Nephron progenitor cell (in vitro differentiated cells): ENCODE measurements around the gene KRTAP10-2.
"Not testable (repeated sequence)": the region's sequence is repeated elsewhere in the genome, so short reads cannot be mapped to it uniquely, and the experiment has no call there.

Source experiments
- DNase-seq: peaks from one replicate; pipeline ENCODE4 v3.0.0; 2021
- H3K27ac Mint-ChIP-seq: 2 replicates; pipeline ENCODE4 v1.8.0; 2021; ENCODE audit warnings: mild to moderate bottlenecking, moderate library complexity, mixed read lengths
- H3K27me3 Mint-ChIP-seq: 2 replicates; pipeline ENCODE4 v1.8.0; 2021; ENCODE audit warnings: mild to moderate bottlenecking, low read depth, mixed read lengths; ENCODE audit not compliant: poor library complexity
- H3K36me3 Mint-ChIP-seq: 2 replicates; pipeline ENCODE4 v1.8.0; 2021; ENCODE audit warnings: low read depth, mixed read lengths
- H3K4me1 Mint-ChIP-seq: 2 replicates; pipeline ENCODE4 v1.8.0; 2021; ENCODE audit warnings: mixed read lengths
- H3K4me3 Mint-ChIP-seq: 2 replicates; pipeline ENCODE4 v1.8.0; 2021; ENCODE audit warnings: mild to moderate bottlenecking, moderate library complexity, mixed read lengths
- H3K9me3 Mint-ChIP-seq: 2 replicates; pipeline ENCODE4 v1.8.0; 2021; ENCODE audit warnings: mild to moderate bottlenecking, moderate library complexity, mixed read lengths
- TF ChIP-seq, protein P1 (sequence below): fragments of 200-600 bp; sonication (generic); IDR thresholded peaks from 2 replicates; pipeline ENCODE4 v1.5.0; 2021; ENCODE audit warnings: antibody characterized with exemption

The KRTAP10-2 gene

DNA sequence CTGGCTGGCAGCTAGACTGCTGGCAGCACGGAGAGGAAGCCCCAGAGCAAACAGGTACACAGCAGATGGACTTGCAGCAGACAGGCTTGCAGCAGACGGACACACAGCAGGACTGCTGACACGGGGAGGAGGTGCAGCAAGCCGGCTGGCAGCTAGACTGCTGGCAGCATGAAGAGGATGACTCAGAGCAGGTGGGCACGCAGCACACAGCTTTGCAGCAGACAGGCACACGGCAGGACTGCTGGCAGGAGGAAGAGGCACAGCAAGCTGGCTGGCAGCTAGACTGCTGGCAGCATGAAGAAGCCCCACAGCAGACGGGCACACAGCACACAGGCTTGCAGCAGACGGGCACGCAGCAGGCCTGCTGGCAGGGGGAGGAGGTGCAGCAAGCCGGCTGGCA, 498 bp downstream of the KRTAP10-2 start:
- Mint-ChIP-seq H3K36me3 (peaks cover 13% of the 10 kb centered on the region), H3K27ac (peak overlapping the region; percentile 81), H3K4me3 (peak overlapping the region; percentile 55), H3K27me3 (peaks cover 3% of the 10 kb centered on the region), H3K4me1 (peaks cover 44% of the 10 kb centered on the region), H3K9me3 (peaks cover 21% of the 10 kb centered on the region)
- TF ChIP-seq, protein P1, sequence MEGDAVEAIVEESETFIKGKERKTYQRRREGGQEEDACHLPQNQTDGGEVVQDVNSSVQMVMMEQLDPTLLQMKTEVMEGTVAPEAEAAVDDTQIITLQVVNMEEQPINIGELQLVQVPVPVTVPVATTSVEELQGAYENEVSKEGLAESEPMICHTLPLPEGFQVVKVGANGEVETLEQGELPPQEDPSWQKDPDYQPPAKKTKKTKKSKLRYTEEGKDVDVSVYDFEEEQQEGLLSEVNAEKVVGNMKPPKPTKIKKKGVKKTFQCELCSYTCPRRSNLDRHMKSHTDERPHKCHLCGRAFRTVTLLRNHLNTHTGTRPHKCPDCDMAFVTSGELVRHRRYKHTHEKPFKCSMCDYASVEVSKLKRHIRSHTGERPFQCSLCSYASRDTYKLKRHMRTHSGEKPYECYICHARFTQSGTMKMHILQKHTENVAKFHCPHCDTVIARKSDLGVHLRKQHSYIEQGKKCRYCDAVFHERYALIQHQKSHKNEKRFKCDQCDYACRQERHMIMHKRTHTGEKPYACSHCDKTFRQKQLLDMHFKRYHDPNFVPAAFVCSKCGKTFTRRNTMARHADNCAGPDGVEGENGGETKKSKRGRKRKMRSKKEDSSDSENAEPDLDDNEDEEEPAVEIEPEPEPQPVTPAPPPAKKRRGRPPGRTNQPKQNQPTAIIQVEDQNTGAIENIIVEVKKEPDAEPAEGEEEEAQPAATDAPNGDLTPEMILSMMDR, result no peak
- DNase-seq, result no peak

DNA sequence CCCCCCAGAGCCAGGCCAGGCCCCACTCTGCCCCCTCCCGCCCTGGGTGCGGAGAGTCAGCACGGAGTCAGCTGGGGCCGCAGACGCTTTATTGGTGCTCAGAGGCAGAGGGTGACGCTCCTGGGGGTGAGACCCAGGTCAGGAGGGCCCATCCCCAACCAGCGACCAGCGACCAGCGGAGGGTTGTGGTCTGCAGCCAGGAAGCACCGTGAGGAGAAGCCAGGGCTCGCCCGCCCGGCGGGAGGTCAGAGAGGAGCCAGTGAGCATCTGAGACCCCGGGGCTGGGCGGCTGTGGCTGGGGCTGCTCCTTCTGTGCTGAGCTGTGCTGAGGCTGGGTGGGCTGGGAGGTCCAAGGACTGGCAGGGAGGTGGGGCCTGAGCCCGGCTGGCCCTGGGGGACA, 1.0 kb downstream of the KRTAP10-2 start:
- DNase-seq, H3K4me3 Mint-ChIP-seq, H3K27me3 Mint-ChIP-seq, H3K27ac Mint-ChIP-seq: not testable (repeated sequence)
- Mint-ChIP-seq H3K4me1 (peaks cover 44% of the 10 kb centered on the region), H3K9me3 (peaks cover 26% of the 10 kb centered on the region), H3K36me3 (peaks cover 18% of the 10 kb centered on the region)

DNA sequence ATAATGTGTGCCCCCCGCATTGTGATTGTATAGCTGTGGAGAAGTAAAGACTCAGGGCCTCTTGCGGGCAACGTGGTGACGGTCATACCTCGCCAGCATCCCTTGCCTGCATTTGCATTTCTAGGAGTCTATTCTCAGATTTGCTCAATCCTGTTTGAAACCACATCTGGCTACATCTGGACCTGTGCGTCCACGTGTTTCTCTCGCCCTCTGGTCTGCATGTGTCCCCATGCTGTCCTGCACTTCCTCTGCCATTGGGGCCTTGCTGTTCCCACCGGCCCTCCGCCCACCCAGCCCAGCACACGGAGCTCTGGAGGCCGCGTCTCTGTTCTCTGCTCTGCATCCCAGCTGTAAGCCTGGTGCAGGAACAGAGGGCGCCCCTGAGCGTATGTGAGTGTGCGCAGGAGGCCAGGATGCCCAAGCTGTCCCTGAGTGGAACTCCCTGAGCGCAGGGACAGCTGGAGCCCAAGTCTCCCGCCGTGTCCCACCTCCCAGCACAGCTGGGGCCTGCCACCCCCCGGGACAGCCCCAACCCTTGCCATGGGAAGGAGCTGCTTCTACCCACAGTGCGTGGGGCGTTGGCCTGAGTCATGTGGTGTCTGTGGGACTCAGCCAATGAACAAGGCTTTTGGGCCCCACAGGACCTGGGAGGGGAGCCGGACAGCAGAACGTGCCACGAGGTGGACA, 1.6 kb downstream of the KRTAP10-2 start:
- peak overlapping the region; percentile 75 for H3K27ac Mint-ChIP-seq
- peaks cover 44% of the 10 kb centered on the region for H3K4me1 Mint-ChIP-seq
- DNase-seq, result no peak
- TF ChIP-seq, protein P1, result no peak
- peaks cover 27% of the 10 kb centered on the region for H3K9me3 Mint-ChIP-seq
- H3K27me3 Mint-ChIP-seq, result peaks cover 7% of the 10 kb centered on the region
- peaks cover 18% of the 10 kb centered on the region for H3K36me3 Mint-ChIP-seq
- H3K4me3 Mint-ChIP-seq, result no peak overlapping the region

DNA sequence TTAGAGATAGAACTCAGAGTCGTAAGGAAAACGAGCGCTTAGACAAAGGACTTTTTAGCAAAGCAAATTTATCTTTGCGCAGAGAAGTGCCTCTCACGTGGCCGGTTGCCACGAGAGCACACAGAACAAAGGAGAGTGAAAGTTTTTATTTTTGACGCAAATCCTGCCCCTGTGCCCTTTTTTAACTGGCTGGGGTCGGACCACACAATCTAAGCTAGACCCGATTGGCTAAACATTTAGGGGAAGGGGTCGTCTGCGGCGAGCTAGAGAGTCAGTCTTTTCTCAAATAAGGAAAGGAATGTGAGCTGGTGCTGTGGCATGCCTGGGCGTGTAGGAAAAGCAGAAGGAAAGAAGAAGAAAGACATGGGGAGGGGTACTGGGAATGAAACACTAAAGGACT, 2.4 kb downstream of the KRTAP10-2 start:
- no peak for DNase-seq
- peak overlapping the region; percentile 5 for H3K4me3 Mint-ChIP-seq

DNA sequence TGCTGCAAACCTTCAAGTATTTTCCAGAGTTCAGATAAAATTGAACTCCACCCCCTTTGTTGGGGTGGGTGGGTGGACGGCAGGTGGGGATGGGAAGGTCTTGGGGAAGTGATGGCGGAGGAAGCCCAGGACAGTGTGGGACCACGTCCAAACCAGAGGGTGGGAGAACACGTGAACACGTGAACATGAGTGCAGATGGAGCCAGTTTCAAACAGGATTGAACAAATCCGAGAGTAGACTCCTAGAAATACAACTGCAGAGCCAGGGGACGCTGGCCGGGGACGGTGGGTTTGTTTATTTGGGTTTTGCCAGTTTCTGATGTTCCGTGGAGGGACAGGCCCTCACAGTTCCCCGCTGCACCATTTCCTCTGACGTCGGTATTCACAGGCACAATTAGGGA, 2.9 kb downstream of the KRTAP10-2 start:
- Mint-ChIP-seq H3K36me3 (peaks cover 18% of the 10 kb centered on the region), H3K4me3 (no peak overlapping the region), H3K9me3 (peaks cover 27% of the 10 kb centered on the region), H3K27me3 (peaks cover 7% of the 10 kb centered on the region), H3K27ac (peak overlapping the region; percentile 78), H3K4me1 (peaks cover 44% of the 10 kb centered on the region)
- DNase-seq, result no peak
- TF ChIP-seq, protein P1, result no peak

More for the DNA sequence above, 2.4 kb downstream of the KRTAP10-2 start:
- peaks cover 18% of the 10 kb centered on the region for H3K36me3 Mint-ChIP-seq
- peaks cover 27% of the 10 kb centered on the region for H3K9me3 Mint-ChIP-seq
- H3K27me3 Mint-ChIP-seq, result peaks cover 7% of the 10 kb centered on the region
- TF ChIP-seq, protein P1, result no peak
- peak overlapping the region; percentile 75 for H3K27ac Mint-ChIP-seq
- peaks cover 44% of the 10 kb centered on the region for H3K4me1 Mint-ChIP-seq

DNA sequence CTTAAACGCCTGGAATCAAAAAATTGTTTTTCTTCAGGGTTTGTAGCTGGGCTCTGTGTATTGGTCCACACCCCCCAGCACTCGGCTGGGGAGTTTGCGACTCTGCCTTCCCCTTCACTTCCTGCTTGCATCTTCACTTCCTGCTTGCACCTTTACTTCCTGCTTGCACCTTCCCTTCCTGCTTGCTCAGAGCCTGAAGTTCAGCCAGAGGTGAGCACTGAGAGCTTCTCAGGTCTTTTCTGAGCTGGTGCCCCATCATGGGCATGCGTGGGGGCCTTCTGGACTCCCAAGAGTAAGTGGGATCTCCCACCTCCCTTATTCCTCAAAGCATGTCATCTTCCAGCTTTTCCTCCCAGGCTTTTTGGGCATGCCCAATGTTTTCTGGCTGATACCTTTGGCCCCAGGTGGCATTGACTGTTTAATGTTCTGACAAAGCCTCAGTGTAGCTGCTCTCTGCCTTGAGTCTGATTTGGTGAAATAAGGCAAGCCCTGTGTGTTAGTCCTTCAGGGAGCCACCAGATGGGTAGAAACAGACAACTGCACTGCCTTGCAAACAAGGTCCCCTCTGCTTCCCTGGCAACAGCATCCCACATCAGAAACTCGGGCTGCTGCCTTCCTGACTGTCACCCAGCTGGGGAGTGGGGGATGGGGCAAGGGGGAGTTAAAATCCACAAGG, 3.5 kb downstream of the KRTAP10-2 start:
- TF ChIP-seq, protein P1, result no peak
- peaks cover 18% of the 10 kb centered on the region for H3K36me3 Mint-ChIP-seq

More for the DNA sequence above, 3.5 kb downstream of the KRTAP10-2 start:
- Mint-ChIP-seq H3K4me1 (peaks cover 44% of the 10 kb centered on the region), H3K4me3 (no peak overlapping the region), H3K27me3 (peaks cover 7% of the 10 kb centered on the region), H3K9me3 (peaks cover 27% of the 10 kb centered on the region), H3K27ac (peak overlapping the region; percentile 20)
- DNase-seq, result no peak
